Effector CD4-positive, alpha-beta T cell (primary cell): ENCODE measurements around the gene DNAI1.
"Not testable (repeated sequence)": the region's sequence is repeated elsewhere in the genome, so short reads cannot be mapped to it uniquely, and the experiment has no call there.

Source experiments
- DNase-seq: peaks from one replicate; pipeline ENCODE4 v3.0.0-alpha.2; 2020

The DNAI1 gene

DNA sequence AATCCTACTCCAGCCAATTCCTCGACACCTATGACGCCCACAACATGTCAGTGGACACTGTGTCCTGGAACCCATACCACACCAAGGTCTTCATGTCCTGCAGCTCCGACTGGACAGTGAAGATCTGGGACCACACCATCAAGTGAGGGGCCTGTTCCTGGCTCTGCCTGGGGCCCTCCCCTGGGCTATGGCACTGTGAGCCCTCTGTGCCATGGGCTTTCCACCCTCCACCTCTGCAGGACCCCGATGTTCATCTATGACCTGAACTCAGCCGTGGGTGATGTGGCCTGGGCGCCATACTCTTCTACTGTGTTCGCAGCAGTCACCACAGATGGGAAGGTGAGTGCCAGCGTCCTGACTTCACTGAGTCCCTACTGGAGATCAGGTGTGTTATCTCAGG is 55.8 kb downstream of the DNAI1 start:
- no peak for DNase-seq

DNA sequence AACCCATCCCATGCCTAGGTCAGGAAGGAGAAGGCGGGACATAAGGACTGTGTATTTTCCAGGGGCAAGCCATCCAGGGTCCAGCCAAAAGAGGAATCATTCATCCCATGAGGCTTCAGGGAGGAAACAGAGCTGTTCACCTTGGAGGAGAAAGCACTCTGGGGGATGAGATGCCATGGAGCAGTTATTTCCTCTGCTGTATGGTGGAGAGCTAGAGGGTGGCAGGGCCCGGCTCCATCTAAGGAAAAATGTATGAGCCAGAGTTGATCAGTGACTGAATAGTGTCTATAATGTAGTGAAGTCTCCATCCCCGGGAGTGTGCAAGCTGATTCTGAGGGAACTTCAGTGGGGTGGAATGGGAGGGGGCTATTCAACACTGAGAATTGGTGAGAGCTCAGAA is 56.2 kb downstream of the DNAI1 start:
- DNase-seq, result no peak

DNA sequence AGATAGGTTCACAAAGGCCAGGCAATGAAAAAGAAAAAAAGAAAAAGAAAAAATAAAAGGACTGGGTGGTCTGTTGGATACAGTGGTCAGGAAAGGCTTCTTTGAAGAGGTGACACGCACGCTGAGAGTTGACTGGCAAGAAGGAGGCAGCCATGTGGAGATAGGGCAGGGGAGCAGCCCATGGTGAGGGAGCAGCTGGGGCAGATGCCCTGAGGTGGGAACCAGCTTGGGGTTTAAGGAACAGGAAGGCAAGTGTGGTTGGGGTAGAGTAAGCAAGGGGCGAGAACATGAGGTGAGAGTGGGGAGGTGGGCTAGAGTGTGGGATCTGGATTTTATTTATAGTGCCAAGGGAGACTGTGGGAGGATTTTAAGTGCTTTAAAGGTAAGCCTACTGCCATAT is 57.4 kb downstream of the DNAI1 start:
- DNase-seq, result no peak

DNA sequence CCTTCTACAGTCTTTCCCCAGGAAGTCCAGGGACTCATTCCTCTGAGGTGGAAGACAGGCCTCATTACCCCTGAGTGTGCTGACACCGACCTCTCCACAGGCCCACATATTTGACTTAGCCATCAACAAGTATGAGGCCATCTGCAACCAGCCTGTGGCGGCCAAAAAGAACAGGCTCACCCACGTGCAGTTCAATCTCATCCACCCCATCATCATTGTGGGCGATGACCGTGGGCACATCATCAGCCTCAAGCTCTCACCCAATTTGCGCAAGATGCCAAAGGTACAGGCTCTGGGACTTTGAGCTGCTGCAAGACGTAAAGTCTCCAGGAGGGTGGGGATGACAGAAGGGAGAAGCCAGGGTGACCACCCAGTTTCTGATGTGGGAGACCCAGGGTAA is 58.6 kb downstream of the DNAI1 start:
- DNase-seq, result no peak

DNA sequence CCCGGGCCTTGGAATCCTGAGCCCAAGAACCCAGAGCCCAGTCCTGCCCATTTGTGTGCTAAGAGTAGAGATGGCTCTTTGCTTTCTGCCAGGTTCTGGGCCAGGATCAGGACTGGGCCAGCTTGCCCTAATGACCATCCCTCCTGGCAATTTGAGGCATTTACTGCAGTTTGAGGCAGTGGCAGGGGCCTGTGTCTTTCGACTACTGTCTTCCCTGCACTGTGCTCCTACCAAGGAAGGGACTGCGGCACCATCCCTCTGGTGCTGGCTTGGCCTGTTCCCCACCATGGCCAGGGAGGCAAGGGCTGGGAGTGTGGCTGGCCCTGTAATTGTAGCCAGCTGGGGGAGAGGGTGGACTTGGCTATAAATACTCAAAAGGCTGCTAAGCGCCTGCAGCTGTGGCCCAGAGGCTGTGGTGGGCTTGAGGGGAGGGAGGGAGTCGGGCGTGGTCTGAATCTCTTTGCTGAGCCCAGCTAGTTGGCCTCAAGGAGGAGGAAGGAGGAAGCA is 59.6 kb downstream of the DNAI1 start:
- no peak for DNase-seq

DNA sequence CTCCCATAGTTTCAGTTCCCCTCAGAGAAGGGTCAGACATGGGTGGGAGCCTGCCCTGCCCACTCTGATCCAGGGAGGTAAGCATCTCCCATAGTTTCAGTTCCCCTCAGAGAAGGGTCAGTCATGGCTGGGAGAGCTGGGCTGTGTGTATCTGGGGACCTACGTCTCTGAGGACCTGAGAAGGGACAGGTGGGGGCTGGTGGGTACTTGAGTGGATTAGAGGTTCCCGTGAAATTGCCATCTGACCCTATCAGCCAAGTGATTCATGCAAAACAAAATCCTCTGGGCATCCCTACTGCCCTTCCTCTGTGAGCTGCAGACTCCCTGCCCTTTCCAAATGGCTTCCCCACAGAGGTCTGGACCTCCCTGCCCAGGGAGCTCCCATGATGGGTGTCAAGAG is 60.3 kb downstream of the DNAI1 start:
- no peak for DNase-seq

DNA sequence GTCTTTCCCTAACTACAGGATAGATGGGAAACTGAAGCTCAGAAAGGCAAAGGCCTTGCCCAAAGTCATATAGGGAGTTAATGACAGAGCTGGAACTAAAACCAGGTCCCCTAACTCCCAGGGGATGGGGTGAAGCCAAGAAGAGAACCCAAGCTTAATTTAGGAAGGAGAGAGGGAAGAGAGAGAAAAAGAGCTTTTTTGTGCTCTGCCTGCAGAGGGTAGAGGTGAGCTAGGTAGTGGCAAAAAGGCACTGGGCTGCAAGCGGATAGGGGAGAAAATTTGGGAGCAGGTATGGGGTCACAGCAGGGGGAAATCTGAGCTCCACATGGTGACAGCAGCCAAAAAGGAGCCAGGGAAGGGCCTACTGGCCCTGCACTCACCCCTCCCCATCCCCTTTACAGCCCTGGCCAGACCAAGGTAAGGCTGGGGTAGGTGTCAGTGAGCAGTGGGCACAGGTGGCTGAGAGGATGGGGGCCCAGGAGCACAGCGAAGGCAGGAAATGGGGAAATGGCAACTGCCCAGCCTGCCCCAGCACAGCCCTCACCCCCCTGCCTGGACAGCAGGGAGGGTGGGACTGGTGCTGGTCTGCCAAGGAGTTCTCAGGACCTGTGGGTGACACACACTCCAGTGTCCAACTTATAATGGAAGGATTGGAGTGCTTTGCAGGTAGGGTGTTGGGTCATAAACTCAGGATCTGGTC is 60.9 kb downstream of the DNAI1 start:
- DNase-seq, result no peak

DNA sequence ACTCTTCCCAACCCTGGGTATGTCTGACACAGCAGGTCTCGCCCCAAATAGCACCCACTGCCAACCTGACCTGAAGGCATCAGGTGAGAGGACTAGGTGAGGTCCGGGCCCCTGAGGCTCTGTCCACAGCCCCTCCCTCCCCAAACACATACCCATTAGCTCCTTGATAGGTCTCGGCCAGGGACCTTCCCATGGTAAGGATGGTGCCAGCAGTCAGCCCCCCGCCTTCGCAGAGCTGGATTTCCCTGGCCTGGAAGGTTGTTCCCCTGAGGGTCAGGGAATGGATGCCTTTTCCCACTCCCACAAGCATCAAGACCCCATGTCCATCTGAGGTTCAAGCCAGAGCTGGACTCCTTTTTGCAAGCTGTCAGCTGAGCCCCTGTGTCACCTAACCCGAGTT is 61.5 kb downstream of the DNAI1 start:
- DNase-seq, result no peak

DNA sequence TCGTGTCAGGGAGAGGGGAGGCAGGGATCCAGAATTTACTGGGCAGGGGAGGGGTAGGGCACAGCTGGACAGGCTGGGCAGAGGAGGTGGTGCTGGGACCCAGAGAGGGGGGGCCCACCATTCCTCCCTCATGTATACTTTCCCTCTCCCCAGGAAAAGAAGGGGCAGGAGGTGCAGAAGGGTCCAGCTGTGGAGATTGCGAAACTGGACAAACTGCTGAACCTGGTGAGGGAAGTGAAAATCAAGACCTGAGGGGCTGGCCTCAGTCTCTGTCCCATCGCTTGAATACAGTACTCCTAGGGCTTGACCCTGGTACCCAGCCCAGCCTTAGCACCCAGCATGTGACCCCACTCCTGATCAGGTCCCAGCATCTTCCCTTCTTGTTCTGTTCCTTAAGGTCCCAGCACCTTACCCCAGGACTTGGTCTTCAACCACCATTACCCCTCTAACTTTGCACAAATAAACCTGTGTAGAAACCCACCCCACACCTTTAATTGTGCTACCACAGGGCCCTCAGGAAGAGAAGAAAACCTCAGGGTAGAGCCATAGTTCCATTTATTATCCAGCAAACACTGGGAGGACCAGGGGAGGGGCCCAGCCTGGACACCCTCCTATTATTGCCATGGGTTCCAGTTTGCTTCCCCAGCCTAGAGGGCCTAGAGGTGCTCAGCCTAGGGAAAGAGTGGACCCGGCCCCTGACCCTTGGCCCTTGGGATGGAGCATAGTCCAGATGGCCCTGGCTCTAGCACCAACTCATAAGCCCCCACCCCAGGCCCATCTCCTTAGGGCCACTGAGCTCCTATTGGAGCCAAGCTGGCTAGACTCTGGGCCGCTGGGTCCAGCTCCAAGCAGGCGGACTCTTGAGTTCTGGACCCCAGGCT is 62.1 kb downstream of the DNAI1 start:
- DNase-seq, result no peak

DNA sequence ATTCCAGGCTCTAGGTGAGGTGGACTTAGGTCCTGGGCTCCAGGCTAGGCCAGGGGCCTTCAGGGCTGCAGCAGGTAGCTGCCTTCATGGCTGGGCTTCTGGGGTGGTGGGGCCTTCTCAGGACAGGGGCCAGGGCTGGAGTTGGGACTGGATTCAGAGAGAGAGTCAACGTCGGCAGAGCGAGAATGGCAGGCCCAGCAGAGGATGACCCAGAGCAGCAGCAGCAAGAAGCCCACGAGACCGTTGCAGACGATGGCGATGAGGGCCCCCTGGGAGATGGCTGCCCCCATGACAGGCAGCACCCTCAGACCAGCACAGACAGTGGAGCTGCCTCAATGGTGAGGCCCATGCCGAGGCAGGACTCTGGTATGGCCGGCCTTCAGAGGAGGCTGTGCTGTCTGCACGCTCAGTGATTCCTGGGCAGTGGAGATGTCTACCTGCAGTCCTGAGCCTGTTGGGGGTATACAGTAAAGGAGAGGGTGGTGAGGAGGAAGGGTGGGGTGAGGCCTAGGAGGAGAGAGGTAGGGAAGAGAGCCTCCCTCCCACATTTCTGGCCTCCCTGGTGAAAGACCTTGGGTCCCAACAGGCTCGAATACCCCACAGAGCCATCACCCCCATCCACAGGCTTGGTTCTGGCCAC is 62.9 kb downstream of the DNAI1 start:
- DNase-seq, result no peak

DNA sequence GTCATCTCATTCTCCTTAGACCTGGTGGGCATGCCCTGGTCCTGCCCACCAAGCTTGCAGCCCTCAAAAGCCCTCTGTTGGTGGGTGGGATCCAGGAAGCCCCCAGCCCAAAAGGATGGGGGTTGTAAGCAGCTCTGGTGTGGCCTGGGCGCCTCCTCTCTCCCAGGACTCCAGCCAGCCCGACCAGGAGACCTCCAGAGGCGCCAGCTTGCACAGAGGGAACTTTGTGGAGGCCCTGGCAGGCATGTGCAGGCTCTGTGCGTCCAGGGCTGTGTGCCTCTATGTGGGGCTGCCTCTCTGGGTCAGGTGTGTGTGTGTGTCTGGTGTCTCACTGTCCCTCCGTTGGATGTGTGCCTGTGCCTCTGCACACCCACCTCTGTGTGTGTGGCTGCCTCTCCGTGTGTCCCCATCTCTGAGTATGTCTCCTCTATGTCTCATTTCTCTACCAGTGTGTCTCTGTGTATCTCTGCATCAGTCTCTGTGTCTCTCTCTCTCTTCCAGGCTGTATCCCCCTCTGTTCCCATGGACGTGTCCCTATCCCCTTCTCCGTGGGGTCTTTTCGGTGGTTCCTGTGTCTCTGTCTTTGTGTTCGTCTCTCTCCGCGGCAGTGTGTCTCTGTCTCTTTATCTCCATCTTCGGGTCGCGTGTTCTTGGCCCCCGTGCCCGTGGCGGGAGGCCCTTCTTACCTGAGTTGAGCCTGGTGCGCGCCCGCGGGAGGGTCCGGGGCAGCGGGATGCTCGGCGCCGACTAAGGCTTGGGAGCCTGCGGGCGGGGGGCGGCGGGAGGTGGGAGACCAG is 63.7 kb downstream of the DNAI1 start:
- no peak for DNase-seq

DNA sequence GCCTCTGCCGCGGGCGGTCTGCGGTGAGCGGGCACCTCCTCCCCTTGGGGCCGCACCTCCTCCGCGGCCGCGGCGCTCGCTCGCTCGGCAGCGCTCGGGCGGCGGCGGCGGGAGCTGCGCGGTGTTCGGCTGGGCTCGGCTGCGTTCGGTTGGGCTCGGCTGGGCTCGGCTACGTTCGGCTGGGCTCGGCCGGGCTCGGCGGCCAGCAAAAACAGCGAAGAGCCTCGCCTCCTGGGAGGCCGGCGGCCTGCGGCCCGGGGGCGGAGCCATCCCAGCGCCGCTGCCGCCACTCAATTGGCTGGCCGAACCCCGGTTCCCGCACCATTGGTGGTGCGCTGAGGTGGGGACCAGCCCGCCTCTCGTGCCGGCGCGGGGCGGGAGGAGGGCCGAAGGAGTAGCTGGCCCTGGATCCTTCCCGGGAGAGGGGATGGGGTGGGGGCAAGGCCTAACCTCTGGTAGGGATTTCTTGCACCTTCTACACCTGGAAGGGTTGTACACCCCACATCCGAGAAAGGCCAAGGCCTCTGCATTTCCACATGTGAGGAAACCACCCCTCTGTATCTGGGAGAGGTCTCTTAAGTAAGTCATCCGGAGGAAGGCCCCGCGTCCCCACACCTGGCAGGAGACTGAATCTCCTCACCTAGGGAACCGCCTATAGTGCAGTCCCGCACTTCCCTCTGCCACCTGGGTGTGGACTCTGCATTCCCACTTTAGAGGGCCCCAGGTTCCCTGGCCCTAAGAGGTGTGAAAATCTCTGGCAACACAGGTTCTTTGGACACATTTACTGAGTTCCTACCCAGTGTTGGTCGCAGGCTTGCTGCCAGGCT is 64.6 kb downstream of the DNAI1 start, which contains the start of gene ENHO:
TSS of gene ENHO (minus strand) at position 20 of the 827 bp plus-strand sequence. CDS start 1,295 bp downstream, outside the sequence.
- DNase-seq, result peak; percentile 78

DNA sequence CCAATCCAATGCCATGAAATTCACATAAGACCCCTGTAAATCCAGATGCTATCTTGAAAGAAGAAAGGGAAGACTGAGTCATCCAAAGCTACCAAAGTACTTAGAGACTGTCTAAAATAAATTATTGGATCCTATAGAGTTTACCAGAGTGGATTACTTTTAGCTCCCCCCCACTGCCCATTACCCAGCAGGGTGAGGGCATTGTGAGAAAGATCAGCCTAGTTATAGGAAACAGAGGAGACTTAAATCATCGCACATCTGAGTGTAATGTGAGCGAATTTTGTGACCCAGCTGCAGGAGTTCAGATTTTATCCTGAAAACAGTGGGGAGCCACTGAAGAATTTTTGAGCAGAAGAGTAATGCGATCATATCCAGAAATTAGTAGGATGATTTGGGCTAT is 65.7 kb downstream of the DNAI1 start:
- DNase-seq, result no peak

DNA sequence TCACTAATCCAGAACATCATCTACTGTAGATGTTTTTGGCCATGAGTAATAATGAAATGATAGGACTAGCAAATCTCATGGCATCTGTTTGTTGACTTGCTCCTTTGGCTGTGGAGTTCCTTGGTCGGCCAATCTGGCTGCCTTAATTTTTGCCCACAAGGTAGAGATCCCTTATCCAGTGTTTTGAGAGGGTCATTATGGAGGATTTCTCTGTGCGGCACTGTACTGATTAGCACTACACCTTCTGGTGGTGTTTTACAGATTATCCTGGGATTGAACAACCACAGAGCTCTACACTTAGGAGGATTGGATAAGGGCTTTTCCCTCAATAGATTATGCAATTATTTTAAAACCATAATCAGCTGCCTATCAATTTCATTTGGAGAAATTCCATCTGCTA is 67.4 kb downstream of the DNAI1 start:
- no peak for DNase-seq

DNA sequence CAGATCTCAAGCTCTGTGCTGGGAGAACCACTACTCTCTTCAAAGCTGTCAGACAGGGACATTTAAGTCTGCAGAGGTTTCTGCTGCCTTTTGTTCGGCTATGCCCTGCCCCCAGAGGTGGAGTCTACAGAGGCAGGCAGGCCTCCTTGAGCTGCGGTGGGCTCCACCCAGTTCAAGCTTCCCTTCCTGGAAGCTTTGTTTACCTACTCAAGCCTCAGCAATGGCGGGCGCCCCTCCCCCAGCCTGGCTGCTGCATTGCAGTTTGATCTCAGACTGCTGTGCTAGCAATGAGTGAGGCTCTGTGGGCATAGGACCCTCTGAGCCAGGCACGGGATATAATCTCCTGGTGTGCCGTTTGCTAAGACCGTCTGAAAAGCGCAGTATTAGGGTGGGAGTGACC is 73.4 kb downstream of the DNAI1 start:
- DNase-seq, result not testable (repeated sequence)

DNA sequence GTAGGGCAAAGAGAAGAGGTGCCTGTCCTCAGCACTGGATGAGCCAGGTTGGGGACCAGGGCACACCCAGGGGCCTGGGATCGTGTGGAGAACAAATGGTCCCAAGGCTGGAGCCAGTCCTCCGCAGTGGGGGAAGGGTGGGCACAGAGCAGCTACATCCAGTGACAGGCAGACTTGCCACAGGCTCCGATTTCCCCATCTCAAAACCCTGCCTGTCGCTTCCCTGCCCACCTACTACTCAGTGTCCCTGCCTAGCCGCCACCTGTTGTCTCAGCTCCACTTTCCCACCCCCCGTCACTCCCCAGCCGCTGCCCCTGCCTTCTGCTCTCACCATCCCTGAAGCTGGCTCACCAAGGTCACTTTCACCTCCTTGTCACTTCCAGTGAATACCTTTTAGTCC is 78.1 kb downstream of the DNAI1 start:
- DNase-seq, result no peak

DNA sequence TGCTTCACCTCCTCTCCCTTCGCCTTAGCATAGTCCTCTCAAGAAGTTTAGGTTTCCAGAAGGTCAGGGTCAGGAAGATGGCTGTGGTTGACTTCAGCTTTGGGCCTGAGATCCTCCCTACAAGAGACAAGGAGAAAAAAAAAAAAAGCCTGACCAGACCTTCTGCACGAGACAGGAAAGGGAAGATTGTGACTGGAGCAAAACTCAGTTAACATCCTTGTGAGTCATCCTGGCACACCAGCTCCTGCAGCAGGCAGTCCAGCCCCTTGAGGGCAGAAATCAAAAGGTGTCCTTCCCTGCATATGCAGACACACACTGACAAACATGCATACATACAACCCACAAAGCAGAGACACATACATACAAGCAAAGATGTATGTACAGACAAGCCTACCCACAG is 82.2 kb downstream of the DNAI1 start:
- no peak for DNase-seq

DNA sequence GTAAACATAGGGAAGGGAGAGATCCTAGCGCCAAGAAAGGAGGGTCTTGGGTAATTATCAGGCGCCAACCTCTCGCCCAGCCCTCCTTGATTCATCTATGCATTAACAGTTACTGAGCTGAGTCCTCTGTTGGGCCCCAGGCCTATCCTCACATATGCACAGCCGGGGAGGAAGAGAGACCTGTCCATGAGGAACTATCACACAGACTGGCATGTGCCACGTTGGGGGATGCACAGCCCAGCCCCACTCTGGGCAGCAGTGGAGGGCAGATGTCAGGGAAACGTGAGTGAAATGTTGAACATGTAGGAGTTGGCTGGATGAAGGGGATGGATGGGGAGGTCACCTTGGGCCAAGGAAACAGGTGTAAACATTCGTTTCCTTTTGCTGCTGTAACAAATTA is 82.9 kb downstream of the DNAI1 start:
- DNase-seq, result no peak

DNA sequence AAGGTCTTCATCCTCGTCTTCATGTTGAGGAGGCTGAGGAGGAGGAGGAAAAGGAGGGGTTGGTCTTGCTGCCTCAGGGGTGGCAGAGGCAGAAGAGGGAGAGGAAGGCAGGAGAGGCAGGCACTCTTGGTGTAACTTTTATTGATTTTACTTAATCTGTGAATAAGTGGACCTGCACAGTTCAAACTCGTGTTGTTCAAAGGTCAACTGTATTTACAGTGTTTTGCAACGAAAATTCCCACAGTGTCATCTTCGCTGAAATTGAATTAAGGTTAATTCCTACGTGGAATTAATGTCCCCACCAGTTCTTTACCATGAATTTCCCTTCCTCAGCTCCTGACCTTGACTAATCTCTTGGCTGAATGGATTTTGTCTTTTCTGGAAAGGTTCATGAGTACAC is 85.4 kb downstream of the DNAI1 start:
- DNase-seq, result no peak

DNA sequence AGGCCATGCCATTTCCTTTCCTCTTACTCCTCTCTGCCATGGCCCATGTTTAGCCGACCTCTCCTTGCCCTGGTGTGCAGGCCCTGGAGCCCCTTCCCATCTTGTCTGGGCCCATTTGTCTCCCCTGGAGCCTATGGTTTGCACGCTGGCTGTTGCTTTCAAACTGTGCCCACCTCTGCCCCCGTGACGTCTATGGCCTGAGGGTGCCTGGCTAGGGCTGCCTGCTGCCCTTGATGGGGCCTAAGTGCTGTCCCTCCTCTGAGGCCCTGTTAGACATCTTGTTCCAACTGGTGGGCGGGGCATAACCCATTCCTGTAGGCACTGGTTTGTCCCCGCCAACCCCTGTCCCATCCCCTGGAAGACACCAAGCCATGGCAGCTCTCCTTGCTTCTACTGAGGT is 86.9 kb downstream of the DNAI1 start:
- no peak for DNase-seq

DNA sequence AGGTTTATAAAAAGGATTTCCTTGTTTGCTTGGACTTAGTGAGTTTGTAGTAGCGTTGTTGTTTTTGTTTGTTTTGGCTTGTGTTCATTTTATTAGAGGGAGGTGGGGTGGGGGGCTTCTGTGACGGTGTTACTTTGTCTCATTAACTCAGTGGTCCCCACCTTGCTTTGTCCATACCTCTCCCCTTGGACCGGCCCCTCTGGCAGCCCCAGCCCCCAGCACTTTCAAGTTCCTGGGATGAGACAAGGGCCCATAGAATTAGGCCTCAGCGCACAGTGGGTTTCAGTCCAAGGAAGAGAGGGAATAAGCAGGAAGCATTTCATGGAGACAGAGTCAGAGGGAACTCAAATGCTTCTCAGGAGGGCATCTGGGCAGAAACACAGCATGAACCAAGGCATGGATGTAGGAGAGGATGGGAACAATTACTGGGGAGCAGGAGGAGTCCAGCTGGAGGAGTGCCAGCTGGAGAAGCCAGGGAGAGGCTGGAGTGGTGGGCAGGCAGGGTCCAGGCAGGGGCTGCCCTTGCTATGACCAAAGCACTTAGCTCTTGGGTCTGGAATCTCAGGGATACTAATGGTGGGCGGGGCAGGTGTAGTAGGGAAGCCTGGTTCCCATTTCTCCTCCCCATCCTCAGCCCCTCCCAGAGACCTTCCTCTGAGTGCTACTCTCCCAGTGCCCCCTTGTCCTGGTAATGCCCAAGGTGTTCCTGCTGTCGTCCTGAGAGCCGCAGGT is 87.7 kb downstream of the DNAI1 start:
- no peak for DNase-seq
